T follicular helper cell (primary cell): ENCODE data around the gene TOR3A.
"Not testable (repeated sequence)": the region's sequence is repeated elsewhere in the genome, so short reads cannot be mapped to it uniquely, and the experiment has no call there.

Source experiments
- DNase-seq: peaks from one replicate; pipeline ENCODE4 v3.0.0-alpha.2; 2020; ENCODE audit warnings: low read depth

TOR3A gene

DNA sequence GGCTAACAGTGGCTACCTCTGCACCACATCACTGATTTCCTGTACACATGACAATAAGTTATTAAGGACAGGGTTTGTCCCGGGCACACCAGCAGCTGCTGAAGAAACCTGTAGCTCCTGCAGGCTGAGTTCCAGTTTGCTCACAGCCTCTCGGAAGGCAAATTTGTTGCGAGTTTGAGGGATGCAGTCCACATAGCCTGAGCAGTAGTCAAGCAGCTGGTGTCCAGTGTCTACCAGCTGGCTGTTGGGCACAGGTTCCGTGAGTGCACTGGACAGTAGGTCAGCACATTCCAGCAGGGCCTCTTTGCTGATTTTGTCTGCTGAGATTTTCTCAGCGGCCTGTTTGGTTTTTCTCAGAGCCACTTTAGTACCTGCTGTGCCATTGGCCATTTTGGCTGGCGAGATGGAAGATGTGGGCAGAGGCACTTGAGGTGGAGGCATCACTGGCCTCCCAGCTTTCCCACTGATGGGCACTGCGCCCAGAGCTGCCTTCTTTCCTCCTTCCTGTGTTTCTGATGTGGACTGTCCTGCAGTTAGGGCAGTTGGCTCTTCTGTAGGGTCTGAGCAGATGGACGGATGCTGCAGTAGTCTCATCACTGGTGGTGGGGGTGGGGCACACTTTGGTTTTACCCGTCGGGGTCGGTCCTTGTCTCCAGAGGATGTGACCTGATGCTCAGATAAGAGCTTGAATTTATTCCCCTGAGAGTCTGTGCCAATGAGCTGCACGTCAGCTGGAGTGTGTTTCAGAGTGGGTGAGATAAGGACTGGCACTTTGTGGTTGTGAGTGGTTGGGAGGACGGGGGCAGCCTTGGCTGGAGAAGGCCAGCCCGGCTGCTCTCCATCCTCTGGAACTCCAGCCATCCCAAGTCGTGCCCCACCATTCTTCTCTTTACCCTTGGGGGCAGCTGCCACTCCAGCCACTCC, 26.1 kb downstream of the TOR3A start:
- no peak for DNase-seq

DNA sequence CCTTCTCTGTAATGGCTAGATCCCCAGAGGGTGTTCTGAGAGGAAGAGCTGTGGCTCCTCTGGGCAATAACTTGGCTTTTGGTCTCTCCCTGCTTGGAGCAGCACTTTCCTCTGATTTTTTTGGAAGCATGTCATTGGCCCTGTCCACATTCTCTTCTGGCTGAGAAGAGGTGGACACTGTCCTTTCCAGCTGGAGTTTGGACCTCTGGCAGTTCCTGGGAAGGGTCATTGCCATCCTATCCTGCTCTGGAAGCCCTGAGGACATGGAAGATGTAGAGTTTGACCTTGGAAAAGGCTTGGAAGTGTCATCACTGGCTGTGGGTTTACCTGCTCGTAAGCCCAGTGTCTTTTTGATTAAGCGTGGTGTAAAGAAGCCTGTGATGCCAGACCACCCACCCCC, 26.8 kb downstream of the TOR3A start:
- DNase-seq = no peak

DNA sequence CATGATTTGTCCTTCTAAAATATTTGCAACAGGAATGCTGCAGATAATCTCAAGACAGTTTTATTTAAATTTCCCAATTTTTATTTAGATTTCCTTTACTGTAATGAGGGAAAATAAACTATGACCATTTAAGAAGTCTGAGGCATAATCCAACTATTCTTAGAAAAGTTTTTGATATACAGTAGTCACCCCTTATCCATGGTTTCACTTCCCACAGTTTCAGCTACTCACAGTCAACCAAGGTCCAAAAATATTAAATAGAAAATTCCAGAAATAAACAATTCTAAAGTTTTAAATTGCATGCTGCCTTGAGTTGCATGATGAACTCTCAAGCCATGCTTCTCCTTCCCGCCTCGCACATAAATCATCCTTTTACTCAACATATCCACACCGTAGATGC, 33.3 kb downstream of the TOR3A start:
- DNase-seq = no peak

DNA sequence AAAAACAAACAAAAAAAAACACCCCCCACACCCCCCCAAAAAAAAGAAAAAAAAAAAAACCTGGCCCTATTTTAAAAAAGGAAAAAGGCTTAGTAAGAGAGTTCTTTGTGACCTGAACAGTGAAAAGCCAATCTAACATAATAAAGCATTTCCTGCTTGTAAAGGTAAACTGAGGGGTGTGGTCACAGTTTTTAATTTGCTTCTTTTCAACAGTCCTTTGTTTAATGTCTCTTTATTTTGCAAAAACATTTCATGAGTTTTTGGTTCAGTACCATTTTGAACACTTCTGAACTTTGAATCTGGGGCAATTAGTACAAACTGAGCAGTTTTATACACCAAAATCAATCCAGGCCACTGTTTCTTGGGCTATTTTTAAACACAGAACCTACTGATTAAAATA, 37.6 kb downstream of the TOR3A start:
- no peak for DNase-seq

DNA sequence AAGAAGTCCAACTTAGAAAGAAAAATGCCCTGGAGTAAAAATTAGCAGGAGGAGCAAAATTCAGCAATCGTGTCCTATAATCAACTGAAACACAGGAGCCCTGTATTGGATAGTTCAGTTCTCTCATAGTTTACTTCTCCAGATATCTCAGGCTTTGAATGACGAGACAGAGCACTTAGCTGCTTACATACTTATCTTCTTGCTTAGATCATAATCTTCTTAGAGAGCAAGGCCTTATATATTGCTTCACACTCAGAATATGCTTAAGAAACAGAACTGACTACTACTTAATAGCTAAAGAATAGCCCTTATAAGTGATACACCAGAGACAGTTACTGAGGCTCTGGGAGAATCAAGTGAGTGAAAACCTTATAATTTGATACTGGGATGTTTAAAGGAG, 38.9 kb downstream of the TOR3A start:
- DNase-seq = no peak

DNA sequence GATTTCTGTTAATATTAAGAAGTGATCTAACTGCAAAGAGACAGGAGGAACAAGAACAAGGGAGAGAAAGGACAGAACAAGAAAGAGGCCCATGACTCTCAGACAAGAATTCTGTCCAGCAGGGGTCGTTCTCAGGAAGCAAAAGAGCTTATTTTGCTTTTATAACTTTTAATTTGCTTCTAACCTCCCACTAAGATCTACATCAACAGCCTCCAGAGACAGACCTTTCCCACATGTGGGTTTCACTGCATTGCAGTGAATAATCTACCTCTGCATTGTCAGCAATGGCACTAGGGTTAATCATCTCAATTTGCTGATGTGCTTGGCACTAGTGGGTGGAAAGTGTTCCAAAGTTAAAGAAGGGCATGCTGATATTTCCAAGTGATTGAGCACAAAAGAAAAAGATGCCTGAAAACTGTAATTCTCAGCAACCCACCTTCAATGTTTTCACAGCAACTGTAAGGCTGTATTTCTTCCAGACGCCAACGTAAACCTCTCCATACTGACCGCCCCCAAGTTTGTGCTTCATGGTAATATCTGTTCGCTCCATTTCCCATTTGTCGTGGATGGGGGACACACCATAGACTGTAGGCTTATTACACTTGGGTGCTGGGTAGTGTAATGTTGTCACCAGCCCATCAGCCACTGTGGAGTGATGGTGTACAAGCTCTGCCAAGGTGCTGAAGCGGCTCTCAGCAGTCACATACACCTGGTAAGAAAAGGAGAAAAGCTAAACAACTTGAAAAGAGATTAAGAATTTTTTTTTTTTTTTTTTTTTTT, 39.5 kb downstream of the TOR3A start:
- peak; percentile 14 for DNase-seq

DNA sequence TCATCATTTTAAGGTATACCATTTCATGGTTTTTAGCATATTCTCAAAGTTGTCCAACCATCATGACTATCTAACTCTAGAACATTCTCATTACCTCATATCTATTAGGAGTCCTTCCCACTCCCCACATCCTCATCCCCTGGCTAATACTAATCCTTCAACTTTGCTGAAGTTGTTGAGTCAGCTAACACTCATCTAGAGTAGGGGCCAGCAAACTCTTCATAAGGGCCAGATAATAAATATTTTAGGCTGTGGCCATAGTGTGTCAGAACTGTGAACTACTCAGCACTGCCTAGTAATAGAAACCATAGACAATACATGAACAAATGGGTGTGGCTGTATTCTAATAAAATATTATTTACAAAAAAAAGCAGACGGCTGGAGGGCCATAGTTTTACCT, 43.0 kb downstream of the TOR3A start:
- no peak for DNase-seq

DNA sequence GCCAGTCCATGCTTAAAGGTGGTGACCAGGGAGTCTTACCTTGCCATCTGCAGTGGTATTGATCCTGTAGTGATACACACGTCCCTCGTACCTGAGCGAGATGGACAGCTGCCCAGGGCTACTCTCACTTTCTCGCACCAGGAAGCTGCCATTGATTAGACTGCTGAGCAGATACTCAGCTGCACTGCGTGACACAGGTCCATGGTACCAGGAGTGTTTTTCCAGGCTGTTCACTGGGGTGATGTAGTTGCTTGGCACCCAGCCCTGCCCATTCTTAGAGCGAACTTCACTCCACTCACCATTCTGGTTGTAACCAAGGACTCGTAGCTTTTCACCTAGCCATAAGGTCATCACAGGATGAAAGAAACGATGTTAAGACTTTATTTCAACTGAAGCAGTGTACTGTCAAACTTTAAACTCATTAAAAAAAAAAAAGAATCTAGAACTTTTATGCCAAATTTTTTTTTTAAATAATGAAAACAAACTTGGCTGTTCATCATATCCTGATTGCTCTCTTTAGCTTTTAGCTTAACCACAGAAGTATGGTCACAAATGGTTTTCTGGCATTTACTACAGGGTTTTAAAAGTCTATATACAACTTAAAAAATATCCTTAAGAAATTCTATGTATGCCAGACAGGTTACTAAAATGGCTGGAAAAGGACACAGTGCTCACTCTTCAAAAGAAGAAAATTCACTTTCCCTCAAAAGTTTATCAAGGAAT, 44.6 kb downstream of the TOR3A start:
- DNase-seq = no peak

DNA sequence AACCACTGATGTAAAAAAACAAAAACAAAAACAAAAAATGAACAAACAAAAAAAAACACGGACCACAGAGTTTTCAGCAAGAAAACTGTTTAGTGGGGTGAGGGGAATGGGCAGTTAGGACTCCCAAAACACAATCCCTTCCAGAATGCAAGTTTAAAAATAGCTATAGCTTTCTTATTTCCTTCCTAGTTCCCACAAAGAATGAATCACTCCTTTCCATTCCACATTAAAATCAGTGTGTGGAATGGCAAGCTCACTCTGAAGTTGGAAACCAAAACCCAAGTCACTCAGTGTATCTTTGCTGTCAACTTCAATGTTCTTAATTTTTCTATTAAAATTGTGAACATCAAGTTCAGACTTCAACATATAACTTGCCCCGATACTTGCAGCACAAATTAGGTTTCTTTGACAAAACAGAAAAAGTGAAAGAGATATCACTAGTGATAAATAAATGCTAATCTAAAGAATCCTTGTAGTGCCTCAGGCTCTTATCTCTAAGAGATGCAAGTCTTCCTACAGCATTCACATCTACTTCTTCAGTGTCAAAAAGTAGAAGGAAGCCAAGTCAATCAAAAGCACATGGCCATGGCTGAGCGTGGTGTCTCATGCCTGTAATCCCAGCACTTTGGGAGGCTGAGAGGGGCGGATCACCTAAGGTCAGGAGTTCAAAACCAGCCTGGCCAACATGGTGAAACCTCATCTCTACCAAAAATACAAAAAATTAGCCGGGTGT, 45.5 kb downstream of the TOR3A start:
- DNase-seq = no peak

DNA sequence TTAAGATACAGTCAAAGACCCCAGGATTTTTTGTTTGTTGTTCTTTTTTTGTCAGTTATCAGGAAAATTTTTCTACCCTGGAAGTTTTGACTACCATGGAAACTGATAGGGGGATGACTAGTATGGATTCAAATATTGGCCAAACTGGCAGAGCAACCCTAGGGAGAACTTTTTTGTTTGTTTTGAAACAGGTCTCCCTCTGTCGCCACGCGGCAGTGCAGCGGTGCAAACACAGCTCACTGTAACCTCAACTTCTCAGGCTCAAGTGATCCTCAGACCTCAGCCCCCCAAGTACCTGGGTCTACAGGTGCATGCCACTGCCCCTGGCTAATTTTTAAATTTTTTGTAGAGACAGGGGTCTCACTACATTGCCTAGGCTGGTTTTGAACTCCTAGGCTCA, 46.6 kb downstream of the TOR3A start:
- DNase-seq = no peak

DNA sequence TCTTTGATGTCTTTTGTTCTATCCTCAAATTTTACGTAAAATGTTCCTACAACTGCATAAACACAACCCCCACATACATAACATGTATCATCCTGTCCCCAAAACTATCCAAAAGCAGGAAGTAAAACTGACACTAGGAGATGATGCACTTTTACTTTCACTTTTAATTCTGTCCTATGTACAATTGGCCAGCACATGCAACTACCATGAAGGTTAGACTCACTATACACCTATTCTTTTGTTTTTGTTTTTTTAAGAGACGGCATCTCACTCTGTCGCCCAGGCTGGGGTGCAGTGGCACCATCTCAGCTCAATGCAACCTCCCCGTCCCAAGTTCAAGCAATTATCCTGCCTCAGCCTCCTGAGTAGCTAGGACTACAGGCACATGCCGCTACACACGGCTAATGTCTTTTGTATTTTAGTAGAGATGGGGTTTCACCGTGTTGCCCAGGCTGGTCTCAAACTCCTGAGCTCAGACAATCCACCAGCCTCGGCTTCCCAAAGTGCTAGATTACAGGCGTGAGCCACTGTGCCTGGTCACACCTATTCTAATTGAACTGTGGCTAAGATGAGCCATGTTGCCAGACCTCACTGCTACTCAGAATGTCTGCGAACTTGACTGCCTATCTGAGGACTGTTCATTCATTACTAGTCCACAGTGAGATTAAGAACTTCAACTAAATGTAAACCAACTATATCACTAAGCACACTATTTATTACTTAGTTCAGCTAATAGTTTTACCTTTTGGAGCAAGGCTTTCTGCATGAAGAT, 48.0 kb downstream of the TOR3A start:
- no peak for DNase-seq

DNA sequence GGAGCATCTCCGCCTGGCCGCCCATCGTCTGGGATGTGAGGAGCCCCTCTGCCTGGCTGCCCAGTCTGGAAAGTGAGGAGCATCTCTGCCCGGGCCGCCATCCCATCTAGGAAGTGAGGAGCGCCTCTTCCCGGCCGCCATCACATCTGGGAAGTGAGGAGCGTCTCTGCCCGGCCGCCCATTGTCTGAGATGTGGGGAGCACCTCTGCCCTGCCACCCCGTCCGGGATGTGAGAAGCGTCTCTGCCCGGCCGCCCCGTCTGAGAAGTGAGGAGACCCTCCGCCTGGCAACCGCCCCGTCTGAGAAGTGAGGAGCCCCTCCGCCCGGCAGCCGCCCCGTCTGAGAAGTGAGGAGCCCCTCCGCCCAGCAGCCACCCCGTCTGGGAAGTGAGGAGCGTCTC, 53.3 kb downstream of the TOR3A start:
- not testable (repeated sequence) for DNase-seq

DNA sequence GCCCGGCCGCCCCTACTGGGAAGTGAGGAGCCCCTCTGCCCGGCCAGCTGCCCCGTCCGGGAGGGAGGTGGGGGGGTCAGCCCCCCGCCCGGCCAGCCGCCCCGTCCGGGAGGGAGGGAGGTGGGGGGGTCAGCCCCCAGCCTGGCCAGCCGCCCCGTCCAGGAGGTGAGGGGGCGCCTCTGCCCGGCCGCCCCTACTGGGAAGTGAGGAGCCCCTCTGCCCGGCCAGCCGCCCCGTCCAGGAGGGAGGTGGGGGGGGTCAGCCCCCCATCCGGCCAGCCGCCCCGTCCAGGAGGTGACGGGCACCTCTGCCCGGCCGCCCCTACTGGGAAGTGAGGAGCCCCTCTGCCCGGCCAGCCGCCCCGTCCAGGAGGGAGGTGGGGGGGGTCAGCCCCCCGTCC, 53.8 kb downstream of the TOR3A start:
- DNase-seq = not testable (repeated sequence)

DNA sequence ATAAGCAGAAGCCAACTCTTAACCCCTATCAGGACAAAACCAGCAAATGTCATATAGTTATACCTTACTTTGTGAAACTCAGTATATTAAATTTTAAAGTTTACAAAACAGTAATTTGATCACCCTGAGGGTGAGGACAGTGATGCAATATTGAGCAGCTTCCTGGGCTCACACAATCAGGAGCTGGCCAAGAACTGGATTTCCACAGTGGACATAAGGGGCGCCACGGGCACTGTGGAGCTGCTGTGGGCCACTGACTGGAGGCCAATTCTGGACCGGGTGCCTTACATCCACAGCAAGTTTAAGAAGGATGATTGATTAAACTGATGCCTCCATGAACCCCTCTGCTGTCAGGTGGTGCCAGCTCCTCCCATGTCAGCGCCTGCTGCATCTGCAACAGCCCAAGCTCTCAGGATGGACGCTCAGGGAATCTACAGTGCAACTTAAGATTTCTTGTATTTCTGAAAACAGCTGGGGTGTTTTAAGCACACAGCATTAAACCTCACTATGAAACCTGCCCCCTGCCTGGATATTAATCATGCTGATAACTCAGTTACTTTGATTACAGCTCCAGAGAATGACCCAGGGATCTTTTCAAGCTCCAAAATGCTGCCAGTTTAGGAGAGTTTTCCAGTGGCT, 55.9 kb downstream of the TOR3A start:
- DNase-seq = no peak

DNA sequence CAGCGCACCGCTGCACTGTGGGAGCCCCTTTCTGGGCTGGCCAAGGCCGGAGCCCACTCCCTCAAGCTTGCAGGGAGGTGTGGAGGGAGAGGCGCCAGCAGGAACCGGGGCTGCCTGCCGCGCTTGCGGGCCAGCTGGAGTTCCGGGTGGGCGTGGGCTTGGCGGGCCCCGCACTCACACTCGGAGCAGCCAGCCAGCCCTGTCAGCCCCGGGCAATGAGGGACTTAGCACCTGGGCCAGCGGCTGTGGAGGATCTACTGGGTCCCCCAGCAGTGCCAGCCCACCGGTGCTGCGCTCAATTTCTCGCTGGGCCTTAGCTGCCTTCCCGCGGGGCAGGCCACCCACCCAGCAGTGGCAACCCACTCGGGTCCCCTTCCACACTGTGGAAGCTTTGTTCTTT, 56.9 kb downstream of the TOR3A start:
- DNase-seq = not testable (repeated sequence)

DNA sequence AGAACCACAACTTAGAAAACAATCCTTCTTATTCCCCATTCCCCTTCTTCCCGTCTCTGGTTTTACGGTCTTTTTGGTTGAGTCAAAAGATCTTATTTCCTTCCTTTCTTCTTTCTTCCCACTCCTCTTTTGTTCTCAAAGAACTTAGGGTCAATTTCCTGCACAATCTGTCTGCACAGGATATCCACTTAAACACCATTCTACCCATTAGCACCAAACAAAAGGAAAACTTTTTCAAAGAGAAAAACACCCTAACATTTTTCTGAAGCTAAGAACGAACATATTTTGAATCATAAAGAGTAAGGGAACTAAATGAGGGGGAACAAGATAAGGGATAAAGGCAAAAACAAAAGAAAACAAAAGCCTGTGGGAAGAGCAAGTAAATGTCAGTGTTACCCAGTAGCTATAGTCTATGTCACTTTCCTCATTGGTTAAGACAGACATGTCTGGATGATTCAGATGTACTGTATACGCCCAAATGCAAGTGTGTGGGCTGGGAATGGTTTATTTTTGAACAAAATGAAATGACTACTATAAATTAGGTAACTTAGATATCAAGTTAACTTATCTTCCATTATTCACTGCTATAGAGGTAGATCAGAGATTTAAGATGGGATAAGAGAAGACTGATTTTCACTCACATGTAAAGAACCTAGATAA, 59.9 kb downstream of the TOR3A start:
- no peak for DNase-seq

DNA sequence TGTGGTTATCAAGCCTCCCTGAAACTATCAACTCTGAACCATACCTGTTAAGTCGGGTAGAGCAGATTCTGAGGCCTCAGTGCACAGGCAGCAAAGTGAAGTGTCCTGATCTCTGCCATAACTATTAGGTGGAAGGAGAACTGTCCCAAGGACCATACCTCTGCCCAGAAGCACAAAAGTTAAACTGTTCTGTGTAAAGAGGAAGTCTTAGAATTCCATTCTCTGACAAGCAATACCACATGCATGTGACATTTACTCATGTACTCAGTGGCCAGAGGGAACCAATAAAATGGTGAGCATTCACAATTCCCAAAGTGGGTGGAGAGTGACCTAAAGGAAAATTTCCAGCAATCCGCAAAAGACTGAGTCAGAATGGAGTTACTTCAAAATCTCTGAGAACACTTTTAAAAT, 61.0 kb downstream of the TOR3A start:
- DNase-seq = no peak

DNA sequence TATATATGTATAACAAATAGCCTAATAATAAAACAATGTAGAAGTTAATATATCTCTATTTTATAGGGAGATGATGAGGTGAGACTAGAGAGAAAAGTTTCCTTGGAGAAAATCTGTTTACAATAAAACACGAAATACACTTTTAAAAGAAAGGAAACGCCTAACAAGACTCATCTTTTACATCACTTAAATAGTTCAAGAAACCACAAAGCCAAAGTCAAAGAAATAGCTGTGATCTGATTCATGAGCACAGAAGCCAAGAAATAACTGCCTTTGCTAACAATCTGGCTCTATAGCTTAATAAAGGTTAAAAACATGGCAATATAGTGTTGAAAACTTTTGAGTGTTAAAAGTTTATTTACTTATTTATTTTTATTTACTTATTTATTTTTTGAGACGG, 61.5 kb downstream of the TOR3A start:
- DNase-seq = no peak

DNA sequence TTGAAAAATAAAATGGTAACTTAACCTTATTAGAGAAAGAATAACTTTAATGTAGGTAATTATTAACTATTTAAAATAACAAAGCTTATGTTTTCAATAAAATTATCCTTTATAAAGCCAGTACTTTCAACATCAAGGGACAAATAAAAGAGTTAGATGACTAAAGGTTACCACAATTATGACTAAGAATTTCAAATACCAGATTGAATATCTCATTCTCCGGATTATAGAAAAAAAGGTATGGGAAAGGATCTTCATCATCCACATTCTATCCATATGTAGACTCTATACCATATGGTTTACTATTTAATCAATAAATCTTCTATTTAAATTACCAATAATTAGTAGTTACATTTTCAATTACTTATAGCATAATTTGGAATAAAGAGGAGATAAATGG, 62.8 kb downstream of the TOR3A start:
- DNase-seq = no peak

DNA sequence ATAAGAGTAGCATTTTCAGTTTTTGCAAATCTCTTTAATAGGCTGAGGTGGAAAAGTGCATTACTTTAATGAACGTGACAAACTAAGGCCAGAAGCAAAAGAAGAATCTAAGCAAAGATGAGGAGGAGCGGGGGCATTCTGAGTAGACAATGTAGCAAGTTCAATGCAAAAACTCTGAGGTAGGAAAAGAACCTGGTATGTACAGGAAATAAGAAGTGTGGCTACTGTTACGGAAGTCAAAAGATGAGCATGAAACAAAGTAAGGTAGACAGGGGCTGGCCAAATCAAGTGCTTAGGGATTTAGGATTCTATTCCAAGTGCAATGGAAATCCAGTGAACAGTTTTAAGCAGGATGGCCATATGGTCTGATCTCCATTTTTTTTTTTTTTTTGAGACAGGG, 63.7 kb downstream of the TOR3A start:
- DNase-seq = no peak
